Measurements from ENCODE around the gene OSBPL7.

GRCh38 chr17:47792979-47793378 is 28.6 kb downstream of the OSBPL7 start:
- TF ChIP-seq EZH2 (IDR thresholded peaks at IDR 0.05) (no peak), CTCF (IDR thresholded peaks at IDR 0.05) (no peak)

Data from neural progenitor cell (in vitro differentiated cells).